Left hindlimb (tissue), 1 donor: ENCODE data around the gene TIMM9.
"Not testable (repeated sequence)": the region's sequence is repeated elsewhere in the genome, so short reads cannot be mapped to it uniquely, and the experiment has no call there.

Experiments
- DNase-seq: peaks from one replicate; pipeline ENCODE4 v3.0.0-alpha.2; 2018

TIMM9 gene, protein sequence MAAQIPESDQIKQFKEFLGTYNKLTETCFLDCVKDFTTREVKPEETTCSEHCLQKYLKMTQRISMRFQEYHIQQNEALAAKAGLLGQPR

DNA sequence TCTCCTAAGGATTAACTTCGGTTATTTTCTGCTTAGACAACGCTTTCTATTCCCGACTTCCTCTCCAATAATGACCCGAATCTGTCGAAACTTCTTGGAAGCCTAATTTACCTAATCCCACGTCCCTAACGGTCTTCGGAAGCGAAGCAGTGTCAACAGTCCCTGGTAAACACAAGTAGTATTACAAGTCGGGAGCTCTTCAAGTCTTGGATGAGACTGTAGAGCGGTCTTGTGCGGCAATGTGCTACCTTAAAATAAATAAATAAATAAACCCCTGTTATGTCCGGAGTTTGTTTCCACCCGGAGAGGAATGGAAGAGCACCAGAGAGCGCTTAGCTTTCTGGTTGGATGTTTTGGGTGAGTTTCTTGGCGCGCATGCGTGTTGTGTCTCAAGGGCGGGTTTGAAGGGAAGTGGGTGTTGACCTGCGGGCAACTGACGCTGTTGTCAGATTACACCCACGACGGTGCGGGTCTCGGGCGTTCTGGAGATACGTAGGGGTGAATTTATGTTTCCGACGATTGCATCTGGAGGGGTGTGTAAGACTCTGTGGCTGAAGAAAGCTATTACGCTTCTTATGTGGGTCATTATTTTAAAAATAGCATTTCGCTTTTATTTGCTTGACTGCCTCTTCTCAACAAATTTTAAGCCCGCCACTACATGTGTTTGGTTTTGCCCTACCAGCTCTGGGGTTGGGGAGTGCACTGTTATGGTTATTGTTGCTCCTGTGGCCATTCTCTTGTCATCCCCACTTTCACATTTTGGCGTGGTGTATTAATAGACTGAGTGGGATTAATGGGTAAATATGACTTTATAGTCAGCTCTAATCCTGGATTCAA is at the start of gene TIMM9, which contains the start of gene KIAA0586:
Gene TIMM9, minus strand, starts transcription at position 251 of the 837 bp plus-strand sequence. CDS start 15,586 bp downstream, outside the sequence.
Gene KIAA0586, plus strand, starts transcription at position 439 of the 837 bp plus-strand sequence. CDS start 546 bp downstream, outside the sequence.
- peak; percentile 98 for DNase-seq

DNA sequence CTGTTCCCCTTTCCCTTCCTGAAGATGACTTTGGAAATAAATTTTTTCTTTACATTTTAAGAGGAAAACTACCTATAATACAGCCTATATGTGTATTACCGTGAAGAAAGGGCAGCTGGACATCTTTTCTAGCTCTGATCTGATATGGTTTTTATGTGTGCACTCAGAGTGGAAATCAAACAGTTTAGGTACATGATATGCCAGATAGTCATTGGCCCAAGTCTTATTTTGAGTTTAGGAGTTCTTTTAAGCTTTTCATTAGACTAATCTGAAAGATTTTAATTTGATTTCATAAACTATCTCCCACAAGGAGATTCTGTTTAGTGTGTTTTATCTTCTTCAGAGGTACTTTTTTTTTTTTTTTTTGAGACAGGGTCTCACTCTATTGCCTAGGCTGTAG is 49.0 kb upstream of the TIMM9 start:
- no peak for DNase-seq

DNA sequence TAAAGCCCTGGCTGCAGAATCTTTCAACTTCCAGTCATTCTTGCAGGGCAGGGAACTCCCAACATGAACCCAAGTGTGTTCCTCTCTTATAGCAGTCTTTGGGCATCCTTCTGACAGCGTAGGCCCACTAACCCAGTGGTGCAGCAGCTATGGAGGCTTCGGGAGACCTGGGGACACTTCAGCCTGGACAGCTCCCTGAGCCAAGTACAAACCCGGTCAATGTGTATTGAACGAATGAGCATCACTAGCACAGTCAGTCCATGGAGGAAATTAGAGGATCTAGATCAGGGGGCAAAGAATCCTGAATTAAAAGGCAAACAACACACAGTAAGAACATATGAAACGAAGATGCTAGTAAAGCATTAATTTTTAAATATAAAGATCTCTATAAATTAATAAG is 42.0 kb upstream of the TIMM9 start:
- DNase-seq = no peak

DNA sequence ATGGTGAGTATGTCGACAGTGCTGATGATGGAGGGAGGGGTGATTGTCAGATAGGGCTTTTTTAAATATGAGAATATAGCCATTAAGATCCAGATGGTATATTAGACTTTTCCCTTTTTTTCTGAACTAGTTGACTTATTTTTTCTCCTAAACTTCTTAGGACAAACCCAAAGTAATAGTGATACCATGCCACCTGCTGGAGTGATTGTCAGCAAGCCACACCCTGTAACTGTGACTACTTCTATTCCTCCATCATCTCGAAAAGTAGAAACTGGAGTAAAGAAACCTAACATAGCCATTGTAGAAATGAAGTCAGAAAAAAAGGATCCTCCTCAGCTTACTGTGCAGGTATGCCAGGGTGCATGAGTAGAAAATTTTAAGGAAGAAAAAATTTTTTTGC is 40.2 kb upstream of the TIMM9 start:
- no peak for DNase-seq

DNA sequence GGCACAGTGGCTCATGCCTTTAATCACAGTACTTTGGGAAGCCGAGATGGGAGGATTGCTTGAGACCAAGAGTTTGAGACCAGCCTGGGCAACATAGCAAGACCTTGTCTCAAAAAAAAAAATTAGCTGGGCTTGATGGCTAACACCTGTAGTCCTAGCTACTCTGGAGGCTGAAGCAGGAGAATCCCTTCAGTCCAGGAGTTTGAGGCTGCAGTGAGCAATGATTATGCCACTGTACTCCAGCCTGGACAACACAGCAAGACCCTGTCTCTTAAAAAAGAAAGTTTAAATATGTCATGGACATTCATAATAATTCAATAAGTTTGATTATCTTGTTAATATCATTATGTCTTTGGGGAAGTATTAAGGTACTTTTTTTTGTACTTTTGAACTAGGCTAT is 39.1 kb upstream of the TIMM9 start:
- DNase-seq = no peak

DNA sequence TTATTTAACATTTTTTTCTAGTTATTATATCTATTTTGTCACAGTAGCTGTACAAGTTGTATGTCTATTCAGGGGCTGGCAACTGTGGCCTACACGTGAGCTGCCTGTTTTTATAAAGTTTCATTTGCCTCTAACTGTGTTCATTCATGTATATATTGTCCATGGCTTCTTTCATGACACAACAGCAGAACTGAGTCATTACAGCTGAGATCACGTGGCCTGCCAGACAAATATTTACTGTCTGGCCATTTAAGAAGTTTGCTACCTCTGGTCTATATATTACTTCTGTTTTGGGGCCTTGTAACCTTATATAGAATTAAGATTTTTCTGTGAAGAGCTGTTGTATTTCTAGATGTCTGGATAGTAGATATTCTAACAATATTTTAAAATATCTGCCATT is 38.1 kb upstream of the TIMM9 start:
- no peak for DNase-seq

DNA sequence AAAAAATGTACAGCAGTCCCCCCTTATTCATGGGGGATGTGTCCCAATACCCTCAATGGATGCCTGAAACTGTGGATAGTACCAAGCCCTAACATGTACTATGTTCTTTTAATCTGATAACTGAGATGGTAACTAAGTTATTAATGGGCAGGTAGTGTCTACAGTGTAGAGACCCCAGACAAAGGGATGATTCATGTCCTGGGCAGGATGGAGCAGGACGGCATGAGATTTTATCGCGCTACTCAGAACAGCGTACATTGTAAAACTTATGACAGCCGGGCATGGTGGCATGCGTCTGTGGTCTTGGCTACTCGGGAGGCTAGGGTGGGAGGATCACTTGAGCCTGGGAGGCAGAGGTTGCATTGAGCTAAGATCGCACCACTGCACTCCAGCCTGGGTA is 37.3 kb upstream of the TIMM9 start:
- DNase-seq = no peak

DNA sequence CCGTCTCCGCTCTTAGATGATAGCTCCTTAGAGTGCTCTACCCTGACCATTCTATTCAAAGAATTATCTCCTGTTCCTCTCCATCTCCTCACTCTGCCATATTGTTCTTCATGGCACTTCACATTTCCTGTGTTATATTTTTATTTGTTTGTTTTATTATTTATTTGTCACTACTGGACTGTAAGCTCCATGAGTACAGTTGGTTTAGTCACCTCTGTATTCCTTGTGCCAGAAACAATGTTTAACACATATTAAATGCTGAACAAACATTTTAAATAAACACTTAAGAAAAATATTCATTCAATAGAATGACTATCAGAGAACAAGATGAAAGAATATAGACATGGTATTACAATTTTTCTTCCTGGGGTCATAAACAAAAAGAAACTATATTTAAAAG is 35.8 kb upstream of the TIMM9 start:
- no peak for DNase-seq

DNA sequence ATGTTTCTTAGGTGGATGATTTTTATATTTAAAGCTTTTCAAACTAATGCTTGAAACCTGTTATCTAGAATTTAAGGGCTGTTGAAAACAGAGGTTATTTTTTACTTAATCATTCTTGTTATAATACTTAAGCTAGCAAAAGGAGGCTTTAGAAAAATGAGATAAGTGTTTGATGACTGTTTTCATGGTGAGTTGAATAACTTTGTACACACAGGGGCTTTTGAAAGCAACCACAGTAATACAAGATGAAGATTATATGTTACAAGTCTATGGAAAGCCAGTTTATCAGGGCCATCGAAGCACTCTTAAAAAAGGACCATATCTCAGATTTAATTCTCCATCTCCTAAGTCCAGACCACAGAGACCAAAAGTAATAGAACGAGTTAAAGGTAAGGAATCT is 33.4 kb upstream of the TIMM9 start:
- no peak for DNase-seq

DNA sequence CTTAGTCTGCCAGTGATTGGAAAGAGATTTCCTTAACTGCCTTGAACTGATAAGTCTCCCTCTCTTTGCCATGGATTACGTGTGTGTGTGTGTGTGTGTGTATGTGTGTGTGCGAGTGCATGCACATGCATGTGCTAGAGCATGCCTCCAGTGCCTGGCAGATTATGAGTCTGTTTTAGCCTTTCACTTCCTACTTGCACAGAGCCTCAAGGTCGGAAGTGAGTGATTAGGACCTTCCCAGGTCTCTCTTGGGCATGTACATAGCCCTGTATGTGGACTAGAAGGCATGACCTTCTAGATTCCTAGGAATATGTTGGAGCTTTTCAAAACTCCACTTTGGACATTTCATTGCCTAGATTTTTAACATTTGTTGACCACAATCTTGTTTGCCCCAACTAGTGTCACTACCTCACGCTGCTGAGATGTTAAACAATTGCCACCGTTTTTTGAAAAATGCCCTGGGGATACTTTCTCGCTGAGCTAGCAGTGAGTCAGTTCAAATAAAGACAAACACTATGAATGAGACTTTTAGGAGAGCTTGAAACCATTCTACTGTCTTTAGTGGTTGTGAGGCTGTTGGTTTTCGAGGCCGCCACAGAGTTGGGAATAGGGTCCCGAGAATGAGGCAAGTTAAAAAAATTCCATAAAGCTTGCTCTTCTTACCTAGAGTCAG is 28.4 kb upstream of the TIMM9 start:
- DNase-seq = no peak

DNA sequence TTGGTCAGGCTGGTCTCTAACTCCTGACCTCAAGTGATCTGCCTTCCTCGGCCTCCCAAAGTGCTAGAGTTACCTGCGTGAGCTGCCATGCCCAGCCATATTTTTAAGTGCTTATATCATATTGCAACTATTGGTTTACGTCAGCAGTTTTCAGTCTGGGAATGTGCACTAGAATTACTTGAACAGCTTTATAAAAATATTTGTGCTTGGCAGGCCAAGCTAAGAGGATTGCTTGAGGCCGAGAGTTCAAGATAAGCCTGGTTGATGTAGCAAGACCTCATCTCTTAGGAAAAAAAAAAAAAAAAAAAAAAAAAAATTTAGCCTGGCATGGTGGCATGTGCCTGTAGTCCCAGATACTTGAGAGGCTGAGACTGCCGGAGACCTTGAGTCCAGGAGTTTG is 17.3 kb upstream of the TIMM9 start:
- DNase-seq = no peak

DNA sequence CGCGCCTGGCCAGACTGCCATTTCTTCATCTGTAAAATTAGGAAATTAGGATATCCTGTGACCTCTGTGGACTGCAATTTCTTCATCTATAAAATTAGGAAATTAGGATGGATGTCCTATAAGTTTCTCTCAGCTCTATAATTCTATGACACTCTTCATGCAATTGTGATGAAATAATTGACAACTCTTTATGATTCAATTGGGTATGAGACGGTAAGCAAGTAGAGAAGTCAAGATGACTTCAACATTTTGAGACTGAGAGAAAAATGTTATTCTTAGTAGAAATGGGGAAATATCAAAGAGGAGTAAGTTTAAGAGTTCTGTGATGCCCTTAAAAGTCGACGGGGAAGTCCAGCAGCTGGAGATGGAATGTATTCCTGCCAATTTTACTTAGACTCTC is 12.1 kb upstream of the TIMM9 start:
- no peak for DNase-seq

DNA sequence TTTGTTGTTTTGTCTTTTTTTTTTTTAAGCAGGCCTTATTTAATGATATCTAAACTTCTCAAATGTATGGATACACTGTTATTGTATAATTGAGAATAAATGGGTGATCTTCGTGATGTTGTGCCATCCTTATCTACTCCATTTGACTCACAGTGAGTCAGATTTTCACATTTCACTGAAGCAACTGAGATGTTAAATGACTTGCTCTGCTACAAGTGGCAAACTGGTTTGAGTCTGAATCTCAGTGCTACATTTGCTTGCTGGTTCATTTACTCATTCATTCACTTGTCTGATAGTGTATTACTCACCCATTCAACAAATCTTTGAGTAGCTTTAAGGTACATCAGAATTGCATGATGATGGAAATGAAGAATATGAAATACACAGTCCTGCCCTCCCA is 2.8 kb upstream of the TIMM9 start:
- no peak for DNase-seq

DNA sequence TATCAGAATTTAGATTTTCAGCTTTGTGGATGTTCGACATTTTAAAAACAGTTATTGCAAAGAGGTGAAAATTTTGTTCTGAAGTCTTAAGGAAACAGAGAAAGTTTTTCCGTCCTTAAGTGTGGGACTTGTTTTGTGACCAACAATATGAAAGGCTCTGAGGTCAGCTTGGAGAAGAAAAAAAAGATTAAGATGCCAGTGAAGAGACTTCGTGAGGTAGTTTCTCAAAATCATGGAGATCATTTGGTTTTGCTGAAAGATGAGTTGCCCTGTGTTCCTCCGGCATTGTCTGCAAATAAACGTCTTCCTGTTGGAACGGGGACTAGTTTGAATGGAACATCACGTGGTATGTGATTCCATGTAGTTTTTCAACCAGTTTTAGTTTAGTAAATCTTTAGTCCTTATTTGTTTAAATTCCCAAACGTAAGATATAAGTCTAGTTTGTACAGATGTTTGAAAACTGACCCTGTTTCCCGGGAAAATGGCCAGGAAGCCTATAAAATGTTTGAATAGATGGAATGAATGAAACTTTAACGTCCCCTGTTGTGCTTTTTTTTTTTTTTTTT is 870 bp upstream of the TIMM9 start:
- no peak for DNase-seq

DNA sequence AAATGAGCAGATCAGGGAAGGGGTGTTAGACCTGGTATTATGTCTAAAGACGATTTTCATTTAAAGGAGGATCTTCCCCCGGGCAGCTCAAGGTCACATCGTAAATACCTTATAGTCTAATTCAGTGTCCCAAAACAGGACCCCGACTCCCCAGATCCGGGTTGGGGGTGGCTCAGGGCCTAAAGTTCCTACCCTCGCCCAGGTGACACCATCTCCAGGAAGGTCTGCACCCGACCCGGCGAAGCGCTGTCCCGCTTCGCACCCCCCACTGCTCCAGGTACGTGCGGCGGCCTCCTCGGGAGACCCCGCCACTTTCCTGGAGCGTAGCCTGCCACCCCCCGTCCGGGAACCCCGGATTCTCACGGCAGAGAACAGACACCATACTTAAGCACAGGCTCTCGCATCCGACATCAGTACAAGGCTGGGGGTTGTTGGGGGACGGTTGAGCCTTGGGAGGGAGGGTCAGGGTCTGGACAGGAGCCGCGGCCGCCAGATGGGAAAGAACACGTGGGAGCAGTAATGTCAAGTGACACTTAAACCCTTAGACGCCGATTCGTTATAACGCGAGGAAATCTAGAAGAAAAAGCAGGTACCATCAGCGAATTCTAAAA is 556 bp downstream of the TIMM9 start:
- peak; percentile 78 for DNase-seq

DNA sequence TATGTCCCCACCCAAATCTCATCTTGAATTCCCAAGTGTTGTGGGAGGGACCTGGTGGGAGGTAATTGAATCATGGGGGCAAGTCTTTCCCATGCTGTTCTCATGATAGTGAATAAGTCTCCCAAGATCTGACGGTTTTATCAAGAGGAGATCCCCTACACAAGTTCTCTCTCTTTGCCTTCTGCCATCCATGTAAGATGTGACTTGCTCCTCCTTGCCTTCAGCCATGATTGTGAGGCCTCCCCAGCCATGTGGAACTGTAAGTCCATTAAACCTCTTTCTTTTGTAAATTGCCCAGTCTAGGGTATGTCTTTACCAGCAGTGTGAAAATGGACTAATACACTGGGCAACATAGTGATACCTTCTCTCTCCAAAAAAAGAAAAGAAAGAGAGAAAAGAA is 10.4 kb downstream of the TIMM9 start:
- DNase-seq = not testable (repeated sequence)

DNA sequence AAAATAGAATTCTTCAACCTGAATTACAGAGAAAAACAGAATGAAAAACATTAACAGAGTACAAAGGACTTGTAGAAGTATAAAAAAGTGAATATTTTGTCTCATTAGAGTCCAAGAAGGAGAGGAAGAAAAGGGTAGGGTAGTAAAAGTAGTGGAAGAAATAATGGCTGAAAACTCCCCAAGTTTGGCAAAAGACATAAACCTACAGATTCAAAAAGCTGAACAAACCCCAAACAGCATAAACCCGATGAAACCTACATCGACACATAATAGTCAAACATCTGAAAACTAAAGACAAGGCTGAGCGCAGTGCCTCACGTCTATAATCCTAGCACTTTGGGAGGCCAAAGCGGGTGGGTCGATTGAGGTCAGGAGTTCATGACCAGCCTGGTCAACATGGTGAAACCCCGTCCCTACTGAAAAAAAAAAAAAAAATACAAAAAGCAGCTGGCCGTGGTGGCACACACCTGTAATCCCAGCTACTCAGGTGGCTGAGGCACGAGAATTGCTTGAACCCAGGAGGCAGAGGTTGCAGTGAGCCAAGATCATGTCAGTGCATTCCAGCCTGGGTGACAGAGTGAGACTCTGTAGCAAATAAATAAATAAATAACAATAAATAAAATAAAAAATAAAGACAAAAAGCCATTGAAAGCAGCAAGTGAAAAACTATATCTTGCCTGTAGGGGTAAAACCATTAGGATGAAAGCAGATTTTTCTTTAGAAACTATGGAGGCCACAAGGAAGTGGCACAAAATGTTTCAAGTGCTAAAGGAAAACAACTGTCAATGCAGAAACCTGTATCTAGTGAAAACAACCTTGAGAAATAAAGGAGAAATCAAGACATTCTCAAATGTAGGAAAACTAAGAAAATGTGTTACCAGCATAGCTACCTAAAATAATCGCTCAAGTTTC is 11.4 kb downstream of the TIMM9 start:
- no peak for DNase-seq

DNA sequence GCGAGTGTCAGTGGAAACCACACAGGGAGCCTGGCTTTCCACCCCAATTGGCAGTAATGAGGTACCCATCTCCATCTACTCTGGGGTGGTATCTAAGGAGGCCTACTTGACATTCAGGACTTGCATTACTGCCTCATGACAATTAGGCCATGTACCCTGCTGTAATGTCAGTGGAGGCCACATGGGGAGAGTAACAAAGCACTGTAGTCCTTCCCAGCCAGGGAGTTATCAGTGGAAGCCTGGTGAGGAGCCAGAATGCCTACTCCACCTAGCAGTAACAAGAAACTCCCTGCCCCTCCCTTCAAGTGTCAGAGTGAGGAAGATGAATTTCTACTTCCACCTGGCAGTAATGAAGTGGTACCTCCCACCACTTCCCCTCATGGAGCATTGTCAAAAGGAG is 12.5 kb downstream of the TIMM9 start:
- DNase-seq = no peak

DNA sequence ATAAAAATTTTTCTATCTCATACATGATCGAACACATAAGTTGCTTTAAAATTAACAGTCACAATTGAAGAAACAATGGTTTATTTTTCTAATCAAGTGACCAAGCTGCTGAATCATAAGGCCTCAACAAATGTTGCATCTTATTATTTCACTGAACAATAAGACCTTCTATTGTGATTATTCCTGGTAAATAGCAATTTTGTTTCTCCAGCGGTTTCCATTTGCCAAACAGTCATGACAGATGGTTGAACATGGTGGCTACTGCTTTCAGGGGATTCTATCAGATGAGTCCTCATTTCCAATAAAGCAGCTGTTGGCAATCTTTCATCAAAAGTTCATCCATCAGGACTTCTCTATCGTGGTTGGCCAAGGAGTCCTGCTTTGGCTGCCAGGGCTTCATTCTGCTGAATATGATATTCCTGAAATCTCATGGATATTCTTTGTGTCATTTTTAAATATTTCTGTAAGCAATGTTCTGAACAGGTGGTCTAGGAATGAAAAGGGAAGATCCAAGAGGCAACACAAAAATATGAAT is 18.6 kb downstream of the TIMM9 start:
- no peak for DNase-seq

DNA sequence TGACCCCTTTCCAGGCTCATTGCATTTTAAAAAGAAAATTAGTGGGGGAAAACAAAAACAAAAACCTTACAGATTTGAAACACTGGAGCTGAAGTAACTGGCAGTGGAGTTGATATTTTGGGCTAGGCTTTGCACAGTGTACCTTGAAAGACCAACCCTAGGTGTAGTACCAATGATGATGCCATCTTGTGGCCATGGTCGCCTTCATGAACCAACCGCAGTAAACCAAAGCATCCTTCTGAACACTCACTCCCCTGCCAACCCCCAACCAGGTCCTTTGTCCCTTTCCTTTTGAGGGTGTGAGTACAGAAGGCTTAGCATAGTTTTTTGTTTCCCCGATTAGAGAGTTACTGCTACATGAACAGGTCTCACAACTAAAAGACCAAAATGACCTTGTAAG is 25.7 kb downstream of the TIMM9 start:
- no peak for DNase-seq

DNA sequence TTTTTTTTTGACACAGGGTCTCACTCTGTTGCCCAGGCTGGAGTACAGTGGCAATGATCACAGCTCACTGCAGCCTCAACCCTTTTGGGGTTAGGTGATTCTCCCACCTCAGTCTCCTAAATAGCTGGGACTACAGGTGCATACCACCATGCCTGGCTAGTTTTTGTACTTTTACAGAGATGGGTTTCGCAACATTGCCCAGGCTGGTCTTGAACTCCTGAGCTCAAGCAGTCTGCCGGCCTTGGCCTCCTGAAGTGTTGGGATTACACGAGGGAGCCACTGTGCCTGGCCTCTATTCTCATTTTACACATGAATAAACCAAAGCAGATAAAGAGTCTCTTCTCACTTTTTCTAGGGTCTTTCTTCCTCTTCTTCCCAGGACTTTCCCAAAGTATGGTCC is 28.4 kb downstream of the TIMM9 start:
- DNase-seq = no peak

DNA sequence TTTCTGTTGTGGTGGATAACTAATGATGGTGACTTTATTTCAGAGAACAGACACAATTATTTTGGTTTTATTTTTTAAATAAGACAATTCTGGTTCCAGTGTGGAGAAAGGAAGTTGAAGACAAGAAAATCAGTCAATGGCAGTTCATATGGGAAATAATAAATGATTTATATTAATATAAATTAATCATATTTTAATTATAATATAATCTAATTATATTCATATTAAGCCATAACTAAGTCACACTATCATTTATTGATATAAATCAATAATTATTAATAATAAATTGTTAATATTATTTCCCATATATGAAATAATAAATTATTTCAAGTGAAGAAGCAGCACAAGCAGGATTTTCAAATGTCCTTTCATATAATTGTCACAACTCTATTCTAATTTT is 28.8 kb downstream of the TIMM9 start:
- no peak for DNase-seq
